ENCODE results near the gene ANO6.
"Not testable (repeated sequence)": the region's sequence is repeated elsewhere in the genome, so short reads cannot be mapped to it uniquely, and the experiment has no call there.

Gene ANO6

DNA sequence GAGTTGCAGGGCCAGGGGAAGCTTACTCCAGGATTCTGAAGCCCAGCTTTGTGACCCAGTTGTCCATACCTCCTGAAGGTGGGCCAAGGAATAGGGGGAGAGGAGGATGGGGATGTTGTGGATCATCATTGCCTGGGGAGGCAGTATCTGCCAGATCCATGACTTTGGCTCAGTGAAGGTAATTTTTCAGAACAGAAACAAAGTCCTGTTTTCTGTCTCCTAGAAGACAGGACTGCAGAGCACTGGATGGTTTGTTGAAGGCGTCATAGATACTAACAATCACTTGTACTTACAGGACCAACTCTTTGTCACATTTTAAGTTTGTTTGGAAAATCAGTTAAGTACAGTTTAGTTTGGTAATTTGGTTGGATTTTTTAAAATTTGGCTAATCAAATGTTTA, 38.4 kb downstream of the ANO6 start:
- Histone ChIP-seq H3K9ac (ENCODE audit: low read length) (no peak overlapping the region), H3K36me3 (ENCODE audit: control insufficient read depth, insufficient read depth, low read length) (no peaks in the 10 kb centered on the region), H3K4me1 (ENCODE audit: control insufficient read depth, insufficient read depth, low read length) (no peaks in the 10 kb centered on the region), H3K4me3 (ENCODE audit: low read length) (no peak overlapping the region), H3K27me3 (ENCODE audit: control insufficient read depth, insufficient read depth, low read length) (no peaks in the 10 kb centered on the region), H3K9me3 (ENCODE audit: control insufficient read depth, low read length) (no peaks in the 10 kb centered on the region)

DNA sequence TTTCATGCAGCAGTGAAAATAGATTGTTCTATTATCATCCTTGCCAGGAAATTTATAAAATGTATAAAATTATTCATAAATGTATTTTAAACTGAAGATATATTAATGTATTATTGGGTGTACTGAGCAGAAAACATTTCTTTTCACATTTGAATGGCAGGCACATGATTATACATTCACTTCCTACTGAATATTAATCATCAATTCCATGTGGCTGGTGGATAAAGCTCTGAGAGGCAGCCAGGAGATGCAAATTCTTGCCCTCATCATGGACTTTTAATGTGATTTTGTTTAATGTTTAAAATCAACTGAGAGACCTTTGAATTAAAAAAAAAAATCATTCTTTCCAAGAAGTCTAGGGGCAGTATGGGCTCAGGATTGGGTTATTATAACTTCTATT, 40.8 kb downstream of the ANO6 start:
- no peaks in the 10 kb centered on the region for H3K9me3 ChIP-seq (ENCODE audit: control insufficient read depth, low read length)
- no peaks in the 10 kb centered on the region for H3K27me3 ChIP-seq (ENCODE audit: control insufficient read depth, insufficient read depth, low read length)
- H3K9ac ChIP-seq (ENCODE audit: low read length) = no peak overlapping the region
- H3K4me3 ChIP-seq (ENCODE audit: low read length) = no peak overlapping the region
- no peaks in the 10 kb centered on the region for H3K36me3 ChIP-seq (ENCODE audit: control insufficient read depth, insufficient read depth, low read length)
- peaks cover 10% of the 10 kb centered on the region for H3K4me1 ChIP-seq (ENCODE audit: control insufficient read depth, insufficient read depth, low read length)

DNA sequence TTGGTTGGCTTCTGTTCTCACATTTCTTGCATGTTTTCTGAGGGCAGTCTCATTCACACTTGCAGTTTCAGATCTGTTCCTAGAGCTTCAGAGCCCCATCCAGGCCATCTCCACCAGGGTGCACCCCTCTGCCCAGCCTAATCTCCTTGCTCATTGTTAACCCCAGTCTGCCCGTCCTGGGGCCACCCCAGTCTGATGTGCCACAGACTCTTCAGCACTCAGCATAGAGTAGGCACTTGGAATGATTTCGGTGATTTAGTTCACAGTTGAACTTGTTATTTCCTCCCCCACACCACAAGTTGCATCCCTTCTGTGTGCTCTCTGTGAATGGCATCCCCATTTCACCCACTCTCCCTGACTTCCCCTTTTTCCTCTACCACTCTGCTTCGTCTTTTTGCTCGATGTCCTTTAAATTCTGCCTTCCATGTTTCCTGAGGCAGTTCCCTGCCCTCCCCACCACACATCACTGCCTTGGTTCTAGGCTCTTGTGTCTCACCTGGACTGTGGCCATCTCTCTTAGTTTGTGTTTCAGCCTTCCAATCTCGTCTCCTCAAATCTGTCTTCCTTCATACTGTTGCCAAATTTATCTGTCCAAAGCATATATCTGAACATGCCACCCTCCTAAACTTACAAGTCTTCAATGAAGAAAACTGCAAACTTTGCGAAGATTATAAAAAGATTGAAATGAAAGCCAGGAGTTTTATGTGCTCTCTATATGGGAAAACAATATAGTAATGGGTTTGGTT, 41.5 kb downstream of the ANO6 start:
- peaks cover 10% of the 10 kb centered on the region for H3K4me1 ChIP-seq (ENCODE audit: control insufficient read depth, insufficient read depth, low read length)
- H3K9ac ChIP-seq (ENCODE audit: low read length) = no peak overlapping the region
- H3K27me3 ChIP-seq (ENCODE audit: control insufficient read depth, insufficient read depth, low read length) = no peaks in the 10 kb centered on the region
- no peaks in the 10 kb centered on the region for H3K9me3 ChIP-seq (ENCODE audit: control insufficient read depth, low read length)
- no peak overlapping the region for H3K4me3 ChIP-seq (ENCODE audit: low read length)
- H3K36me3 ChIP-seq (ENCODE audit: control insufficient read depth, insufficient read depth, low read length) = no peaks in the 10 kb centered on the region

DNA sequence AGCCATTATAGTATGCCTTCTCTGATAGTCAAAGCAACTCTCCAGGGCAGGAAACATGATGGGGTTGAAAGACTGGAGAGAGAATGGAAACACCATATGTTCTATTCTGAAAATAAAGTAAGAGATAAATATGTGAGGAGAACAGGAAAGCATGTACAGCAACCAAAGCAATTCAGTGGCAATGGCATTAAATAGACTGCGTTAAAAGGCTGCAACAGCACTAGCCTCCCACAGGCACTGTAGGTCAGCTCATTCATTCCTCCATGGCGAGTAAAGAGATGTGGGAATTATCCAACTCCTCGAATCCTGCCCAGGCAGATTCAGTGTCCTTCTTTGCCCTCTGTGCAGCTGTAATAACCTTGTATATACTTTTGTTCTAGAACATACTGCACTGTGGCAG, 43.8 kb downstream of the ANO6 start:
- Histone ChIP-seq H3K9me3 (ENCODE audit: control insufficient read depth, low read length) (no peaks in the 10 kb centered on the region), H3K4me1 (ENCODE audit: control insufficient read depth, insufficient read depth, low read length) (peaks cover 10% of the 10 kb centered on the region), H3K27me3 (ENCODE audit: control insufficient read depth, insufficient read depth, low read length) (no peaks in the 10 kb centered on the region), H3K4me3 (ENCODE audit: low read length) (no peak overlapping the region), H3K36me3 (ENCODE audit: control insufficient read depth, insufficient read depth, low read length) (no peaks in the 10 kb centered on the region), H3K9ac (ENCODE audit: low read length) (no peak overlapping the region)

DNA sequence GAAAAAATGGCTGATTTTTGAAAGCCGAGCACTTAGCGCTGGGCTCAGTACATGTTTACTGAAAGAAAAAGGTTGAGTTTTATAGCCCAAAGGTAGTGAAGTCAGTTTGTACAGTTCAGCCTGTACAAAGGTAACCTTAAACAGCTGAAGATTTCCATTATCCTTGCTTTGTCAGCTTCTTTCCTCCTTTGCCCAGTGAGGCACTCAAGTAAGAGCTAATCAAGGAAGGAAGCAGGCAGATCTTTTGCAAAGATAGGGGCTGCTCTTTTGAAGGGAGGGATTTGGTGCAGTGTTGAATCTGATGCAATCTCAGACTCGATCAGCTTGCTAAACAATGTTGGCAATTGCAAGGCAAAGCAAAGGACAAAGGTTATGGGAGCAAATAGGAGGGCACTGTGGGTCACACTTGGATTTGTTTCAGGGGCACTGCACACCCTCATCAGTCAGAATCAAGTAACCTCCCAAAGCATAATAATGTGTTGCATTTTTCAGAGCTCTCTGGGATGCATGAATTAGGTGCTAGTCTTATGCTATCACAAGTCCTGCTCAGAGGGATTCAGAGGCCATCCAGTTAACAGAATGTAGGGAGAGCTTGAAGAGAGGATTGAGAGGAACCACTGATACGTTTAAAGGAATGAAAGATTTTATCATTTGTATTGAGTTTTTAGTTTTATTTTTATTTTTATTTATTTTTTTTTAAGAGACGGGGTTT, 44.4 kb downstream of the ANO6 start:
- Histone ChIP-seq H3K36me3 (ENCODE audit: control insufficient read depth, insufficient read depth, low read length) (no peaks in the 10 kb centered on the region), H3K27me3 (ENCODE audit: control insufficient read depth, insufficient read depth, low read length) (no peaks in the 10 kb centered on the region), H3K9ac (ENCODE audit: low read length) (no peak overlapping the region), H3K4me3 (ENCODE audit: low read length) (no peak overlapping the region), H3K9me3 (ENCODE audit: control insufficient read depth, low read length) (no peaks in the 10 kb centered on the region), H3K4me1 (ENCODE audit: control insufficient read depth, insufficient read depth, low read length) (peaks cover 10% of the 10 kb centered on the region)

DNA sequence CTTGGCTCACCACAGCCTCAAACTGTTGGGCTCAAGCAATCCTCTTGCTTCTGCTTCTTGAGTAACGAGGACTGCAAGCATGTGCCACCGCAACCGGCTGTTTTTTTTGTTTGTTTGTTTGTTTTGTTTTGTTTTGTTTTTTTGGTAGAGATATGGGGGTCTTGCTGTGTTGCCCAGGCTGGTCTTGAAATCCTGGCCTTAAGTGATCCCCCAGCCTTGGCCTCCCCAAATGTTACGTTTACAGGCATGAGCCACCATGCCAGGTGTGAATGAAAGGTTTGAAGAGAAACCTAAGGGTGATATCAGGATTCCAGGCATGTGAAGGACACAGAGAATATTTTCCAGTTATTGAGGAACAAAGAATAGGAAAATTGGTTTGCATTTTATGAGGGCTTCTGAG, 45.0 kb downstream of the ANO6 start:
- Histone ChIP-seq H3K27me3 (ENCODE audit: control insufficient read depth, insufficient read depth, low read length) (no peaks in the 10 kb centered on the region), H3K4me1 (ENCODE audit: control insufficient read depth, insufficient read depth, low read length) (peaks cover 10% of the 10 kb centered on the region), H3K9me3 (ENCODE audit: control insufficient read depth, low read length) (no peaks in the 10 kb centered on the region), H3K9ac (ENCODE audit: low read length) (no peak overlapping the region), H3K4me3 (ENCODE audit: low read length) (no peak overlapping the region), H3K36me3 (ENCODE audit: control insufficient read depth, insufficient read depth, low read length) (no peaks in the 10 kb centered on the region)

DNA sequence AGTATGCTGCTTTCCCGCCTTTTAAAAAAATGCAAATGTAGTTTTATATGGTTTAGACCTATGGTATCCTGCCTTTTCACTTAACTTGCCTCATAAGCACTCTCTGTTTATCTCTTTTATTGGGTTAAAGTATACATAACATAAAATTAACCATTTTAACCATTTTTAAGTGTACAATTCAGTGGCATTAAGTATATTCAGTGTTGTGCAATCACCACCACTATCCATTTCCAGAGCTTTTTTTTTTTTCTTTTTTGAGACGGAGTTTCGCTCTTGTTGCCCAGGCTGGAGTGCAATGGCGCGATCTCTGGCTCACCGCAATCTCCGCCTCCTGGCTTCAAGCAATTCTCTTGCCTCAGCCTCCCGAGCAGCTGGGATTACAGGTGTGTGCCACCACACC, 46.3 kb downstream of the ANO6 start:
- H3K9me3 ChIP-seq (ENCODE audit: control insufficient read depth, low read length); H3K9ac ChIP-seq (ENCODE audit: low read length); H3K36me3 ChIP-seq (ENCODE audit: control insufficient read depth, insufficient read depth, low read length); H3K4me3 ChIP-seq (ENCODE audit: low read length); H3K27me3 ChIP-seq (ENCODE audit: control insufficient read depth, insufficient read depth, low read length): not testable (repeated sequence)
- H3K4me1 ChIP-seq (ENCODE audit: control insufficient read depth, insufficient read depth, low read length) = peaks cover 10% of the 10 kb centered on the region

DNA sequence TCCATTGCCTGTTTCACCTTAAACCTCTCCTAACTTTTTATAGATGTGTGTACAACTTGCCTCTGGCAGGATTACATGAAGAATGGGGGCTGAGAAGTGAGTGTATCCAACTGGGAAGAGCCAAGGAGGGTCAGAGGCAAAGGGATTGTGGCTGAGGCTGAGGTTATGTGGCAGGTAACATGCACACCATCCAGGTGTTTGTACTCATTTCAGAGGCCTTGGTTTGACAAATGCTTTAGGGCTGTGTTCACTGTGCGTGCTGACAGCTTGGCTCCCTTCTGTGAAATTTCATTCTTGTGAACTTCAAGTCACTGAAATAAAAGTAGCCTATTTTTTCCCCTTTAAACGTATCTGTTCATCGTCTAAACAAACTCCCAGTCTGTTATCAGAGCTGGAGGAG, 47.7 kb downstream of the ANO6 start:
- Histone ChIP-seq H3K27me3 (ENCODE audit: control insufficient read depth, insufficient read depth, low read length) (no peaks in the 10 kb centered on the region), H3K9ac (ENCODE audit: low read length) (no peak overlapping the region), H3K4me1 (ENCODE audit: control insufficient read depth, insufficient read depth, low read length) (peaks cover 11% of the 10 kb centered on the region), H3K4me3 (ENCODE audit: low read length) (no peak overlapping the region), H3K9me3 (ENCODE audit: control insufficient read depth, low read length) (no peaks in the 10 kb centered on the region), H3K36me3 (ENCODE audit: control insufficient read depth, insufficient read depth, low read length) (no peaks in the 10 kb centered on the region)

DNA sequence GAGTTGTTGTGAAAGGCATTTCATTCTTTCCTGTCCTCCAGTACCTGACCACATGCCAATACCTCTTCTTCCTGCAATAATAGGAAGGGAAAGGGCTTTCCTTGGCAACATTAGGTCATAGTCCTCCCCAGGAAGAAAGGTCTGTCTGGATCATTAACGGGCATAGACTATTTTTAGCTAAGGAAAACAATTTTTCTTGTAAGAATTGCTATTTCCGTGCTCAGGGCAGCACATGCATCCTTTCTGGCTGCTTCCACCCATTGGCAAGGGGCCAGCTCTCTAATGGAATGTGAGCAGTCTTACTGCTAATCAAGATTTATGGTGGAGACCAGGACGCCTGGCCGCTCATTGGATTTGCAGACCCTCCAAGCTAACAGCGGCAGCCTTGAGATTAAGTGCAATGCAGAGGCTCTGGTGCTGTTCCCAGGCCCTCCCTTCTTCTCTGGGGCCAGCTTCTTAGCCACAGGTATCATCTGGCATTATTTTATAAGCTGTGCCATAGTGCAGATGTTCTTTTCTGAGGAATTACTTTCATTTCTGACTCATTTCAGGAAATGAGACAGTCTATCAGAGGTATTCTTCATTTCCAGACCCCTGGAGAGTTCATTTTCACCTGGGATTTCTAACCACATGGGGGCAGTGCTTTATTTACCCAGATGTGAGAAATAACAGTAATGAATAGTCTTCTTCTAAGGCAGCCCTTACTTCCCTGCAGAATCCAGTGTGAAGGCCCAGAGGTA, 52.9 kb downstream of the ANO6 start:
- H3K9ac ChIP-seq (ENCODE audit: low read length) = no peak overlapping the region
- peaks cover 14% of the 10 kb centered on the region for H3K4me1 ChIP-seq (ENCODE audit: control insufficient read depth, insufficient read depth, low read length)
- H3K36me3 ChIP-seq (ENCODE audit: control insufficient read depth, insufficient read depth, low read length) = no peaks in the 10 kb centered on the region
- H3K27me3 ChIP-seq (ENCODE audit: control insufficient read depth, insufficient read depth, low read length) = no peaks in the 10 kb centered on the region
- no peak overlapping the region for H3K4me3 ChIP-seq (ENCODE audit: low read length)
- H3K9me3 ChIP-seq (ENCODE audit: control insufficient read depth, low read length) = no peaks in the 10 kb centered on the region

DNA sequence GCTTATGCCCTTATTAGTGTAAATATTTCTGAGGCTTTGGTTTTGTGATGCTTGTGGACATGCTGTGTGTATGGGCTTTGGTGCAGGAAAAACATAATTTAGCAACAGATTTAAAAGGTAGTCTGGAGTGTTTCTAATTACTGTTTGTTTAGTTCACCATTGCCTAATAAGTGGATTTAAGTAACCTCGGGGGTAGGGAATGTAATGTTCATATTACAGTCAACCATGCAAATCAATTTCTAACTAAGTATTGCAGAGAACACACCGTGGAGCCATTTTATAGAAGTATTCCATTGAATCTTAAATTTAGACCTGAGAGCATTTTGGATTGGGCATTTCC, 53.5 kb downstream of the ANO6 start:
- H3K4me1 ChIP-seq (ENCODE audit: control insufficient read depth, insufficient read depth, low read length) = peaks cover 17% of the 10 kb centered on the region
- H3K4me3 ChIP-seq (ENCODE audit: low read length) = no peak overlapping the region

DNA sequence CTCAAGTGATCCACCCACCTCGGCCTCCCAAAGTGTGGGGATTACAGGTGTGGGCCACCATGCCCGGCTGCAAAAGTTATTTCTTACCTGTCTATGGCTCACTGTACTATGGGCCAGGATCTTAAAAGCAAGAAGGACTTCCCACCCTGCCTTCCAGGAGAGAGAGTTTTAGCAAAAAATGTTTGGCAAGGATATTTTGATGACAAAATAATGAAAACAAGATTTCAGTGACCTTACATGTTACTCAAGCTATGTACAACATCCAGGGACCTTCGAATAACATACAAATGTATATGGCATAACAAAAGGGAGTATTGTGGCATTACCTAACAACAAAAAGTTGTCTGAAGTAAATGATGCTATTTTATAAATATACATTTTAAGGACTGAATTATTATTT, 55.1 kb downstream of the ANO6 start:
- H3K36me3 ChIP-seq (ENCODE audit: control insufficient read depth, insufficient read depth, low read length) = no peaks in the 10 kb centered on the region
- H3K4me3 ChIP-seq (ENCODE audit: low read length) = no peak overlapping the region
- no peaks in the 10 kb centered on the region for H3K27me3 ChIP-seq (ENCODE audit: control insufficient read depth, insufficient read depth, low read length)
- no peaks in the 10 kb centered on the region for H3K9me3 ChIP-seq (ENCODE audit: control insufficient read depth, low read length)
- H3K9ac ChIP-seq (ENCODE audit: low read length) = no peak overlapping the region
- peaks cover 17% of the 10 kb centered on the region for H3K4me1 ChIP-seq (ENCODE audit: control insufficient read depth, insufficient read depth, low read length)

More for the DNA sequence above, 53.5 kb downstream of the ANO6 start:
- Histone ChIP-seq H3K9me3 (ENCODE audit: control insufficient read depth, low read length) (no peaks in the 10 kb centered on the region), H3K9ac (ENCODE audit: low read length) (no peak overlapping the region), H3K27me3 (ENCODE audit: control insufficient read depth, insufficient read depth, low read length) (no peaks in the 10 kb centered on the region), H3K36me3 (ENCODE audit: control insufficient read depth, insufficient read depth, low read length) (no peaks in the 10 kb centered on the region)

DNA sequence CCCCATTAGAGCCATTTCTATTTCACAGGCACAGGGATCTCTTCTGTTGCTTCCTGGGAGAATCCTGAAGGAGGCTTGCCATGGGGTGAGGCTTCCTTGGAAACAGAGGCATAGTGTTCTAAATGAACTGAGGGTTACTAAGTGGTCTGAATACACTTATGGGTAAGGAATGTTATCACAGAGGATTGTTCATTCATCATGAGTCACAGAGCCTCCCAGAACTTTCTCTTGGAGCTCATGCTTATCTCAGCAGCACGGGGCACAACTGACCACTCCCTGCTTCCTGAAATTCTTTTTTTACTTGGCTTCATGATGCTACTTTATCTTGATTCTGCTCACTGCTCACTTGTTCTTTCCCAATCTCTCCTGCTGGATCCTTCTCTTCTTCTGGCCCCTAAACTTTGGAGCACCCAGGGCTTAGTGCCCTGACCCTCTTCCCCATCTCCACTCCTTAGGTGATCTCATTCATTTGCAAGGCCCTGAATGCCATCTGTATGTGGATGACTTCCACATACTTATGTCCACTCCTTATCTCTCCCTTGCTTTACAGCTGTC, 57.9 kb downstream of the ANO6 start:
- no peak overlapping the region for H3K9ac ChIP-seq (ENCODE audit: low read length)
- H3K9me3 ChIP-seq (ENCODE audit: control insufficient read depth, low read length) = no peaks in the 10 kb centered on the region
- peaks cover 15% of the 10 kb centered on the region for H3K4me1 ChIP-seq (ENCODE audit: control insufficient read depth, insufficient read depth, low read length)
- no peaks in the 10 kb centered on the region for H3K27me3 ChIP-seq (ENCODE audit: control insufficient read depth, insufficient read depth, low read length)
- H3K36me3 ChIP-seq (ENCODE audit: control insufficient read depth, insufficient read depth, low read length) = no peaks in the 10 kb centered on the region
- no peak overlapping the region for H3K4me3 ChIP-seq (ENCODE audit: low read length)

All from mucosa of stomach (tissue), 1 donor.